Activated CD4-positive, alpha-beta T cell treated with anti-CD3 and anti-CD28 coated beads, Interleukin-10, Interleukin-2, amounts not matched to agents 100 ng/mL and 50 ng/mL, durations not matched to agents 16 hours and 8 hours (primary cell): ENCODE measurements around the gene INPP4B.
A peak's percentile ranks its signal among the peaks of the same experiment; 100 is the strongest.
"Not testable (repeated sequence)": the region's sequence is repeated elsewhere in the genome, so short reads cannot be mapped to it uniquely, and the experiment has no call there.

Source experiments
- DNase-seq: peaks from one replicate; pipeline ENCODE4 v3.0.0-alpha.2; 2020

Gene INPP4B

GRCh38 chr4:142101401-142101800 is 744.7 kb downstream of the INPP4B start:
- no peak for DNase-seq

- no peak for DNase-seq
These were observed 745.2 kb downstream of the INPP4B start for GRCh38 chr4:142100941-142101340.

GRCh38 chr4:142098900-142099545 is 747.1 kb downstream of the INPP4B start:
- no peak for DNase-seq

GRCh38 chr4:142098380-142098779 is 747.7 kb downstream of the INPP4B start:
- DNase-seq: no peak

- DNase-seq: no peak
These were observed 749.1 kb downstream of the INPP4B start for GRCh38 chr4:142097015-142097414.

GRCh38 chr4:142095886-142096605 is 750.1 kb downstream of the INPP4B start:
- DNase-seq: no peak

- no peak for DNase-seq
These were observed 753.2 kb downstream of the INPP4B start for GRCh38 chr4:142092941-142093340.

- DNase-seq: no peak
These were observed 754.4 kb downstream of the INPP4B start for GRCh38 chr4:142091691-142092182.

GRCh38 chr4:142091085-142091513 is 755.0 kb downstream of the INPP4B start:
- DNase-seq: no peak

- DNase-seq: no peak
These were observed 757.2 kb downstream of the INPP4B start for GRCh38 chr4:142088906-142089305.

GRCh38 chr4:142085513-142086292 is 760.4 kb downstream of the INPP4B start:
- DNase-seq: no peak

GRCh38 chr4:142083264-142083663 is 762.8 kb downstream of the INPP4B start:
- DNase-seq: no peak

GRCh38 chr4:142081025-142081424 is 765.1 kb downstream of the INPP4B start:
- no peak for DNase-seq

GRCh38 chr4:142079959-142080358 is 766.1 kb downstream of the INPP4B start:
- DNase-seq: no peak

GRCh38 chr4:142077048-142077447 is 769.1 kb downstream of the INPP4B start:
- no peak for DNase-seq

- not testable (repeated sequence) for DNase-seq
These were observed 777.8 kb downstream of the INPP4B start for GRCh38 chr4:142068304-142068703.

- not testable (repeated sequence) for DNase-seq
These were observed 779.5 kb downstream of the INPP4B start for GRCh38 chr4:142066562-142066961.

- no peak for DNase-seq
These were observed 780.9 kb downstream of the INPP4B start for GRCh38 chr4:142065086-142065647.

- DNase-seq: no peak
These were observed 781.9 kb downstream of the INPP4B start for GRCh38 chr4:142064181-142064580.

- no peak for DNase-seq
These were observed 800.1 kb downstream of the INPP4B start for GRCh38 chr4:142045996-142046395.

- DNase-seq: no peak
These were observed 801.8 kb downstream of the INPP4B start for GRCh38 chr4:142044271-142044670.

GRCh38 chr4:142043509-142043908 is 802.6 kb downstream of the INPP4B start:
- no peak for DNase-seq

- peak; percentile 29 for DNase-seq
These were observed 804.3 kb downstream of the INPP4B start for GRCh38 chr4:142041788-142042187.
